Keratinocyte (primary cell): ENCODE measurements around the gene TCERG1L. TPM values are rescaled to one million over a fixed set of nuclear protein-coding genes. Genes with fewer than 3 reads are reported as not detected.

Experiments used
- DNase-seq: peaks from one replicate; pipeline ENCODE4 v3.0.0-alpha.2; 2011; ENCODE audit warnings: low read depth, missing footprints, low spot score
- FAIRE-seq: peaks from 2 replicates; lab custom pipeline; 2011; peaks lifted over from hg19 to GRCh38; lab: Jason Lieb, UNC
- H2AFZ ChIP-seq: 2 replicates; pipeline ENCODE4 v1.6.0; 2012; ENCODE audit warnings: low read length, control low read depth, inconsistent platforms; ENCODE audit not compliant: control insufficient read depth
- H3K27ac ChIP-seq: 2 replicates; pipeline ENCODE4 v1.5.1; 2011; ENCODE audit warnings: low read length; ENCODE audit not compliant: control insufficient read depth, insufficient read depth
- H3K27me3 ChIP-seq: 3 replicates; pipeline ENCODE4 v1.6.0; 2011; ENCODE audit warnings: low read length; ENCODE audit not compliant: control insufficient read depth, insufficient read depth; ENCODE audit errors: extremely low read depth
- H3K36me3 ChIP-seq, 2 experiments: 2 replicates in 1 of 2; 3 replicates in 1 of 2; pipeline ENCODE4 v1.5.1; 2011; ENCODE audit warnings: low read length in 2 of 2, mild to moderate bottlenecking in 1 of 2; ENCODE audit not compliant: control insufficient read depth in 2 of 2, insufficient read depth in 2 of 2; ENCODE audit errors: extremely low read depth in 1 of 2
- H3K4me1 ChIP-seq: 3 replicates; pipeline ENCODE4 v1.5.1; 2011; ENCODE audit warnings: low read length; ENCODE audit not compliant: control insufficient read depth, insufficient read depth; ENCODE audit errors: extremely low read depth
- H3K4me2 ChIP-seq: 3 replicates; pipeline ENCODE4 v1.6.0; 2011; ENCODE audit warnings: low read depth, low read length; ENCODE audit not compliant: control insufficient read depth, insufficient read depth; ENCODE audit errors: extremely low read depth
- H3K4me3 ChIP-seq, 3 experiments: fragments of 200-600 bp in 1 of 3; sonication (generic) in 1 of 3; 2 replicates in 2 of 3; 3 replicates in 1 of 3; pipeline ENCODE4 v1.5.1; 2011 to 2016; ENCODE audit warnings: low read length in 3 of 3, mild to moderate bottlenecking in 3 of 3, control low read depth in 2 of 3, inconsistent platforms in 1 of 3, low read depth in 1 of 3, mixed read lengths in 1 of 3, mixed run types in 1 of 3, moderate library complexity in 1 of 3; ENCODE audit not compliant: control insufficient read depth in 2 of 3, insufficient read depth in 2 of 3; ENCODE audit errors: extremely low read depth in 1 of 3
- H3K79me2 ChIP-seq: 2 replicates; pipeline ENCODE4 v1.6.0; 2012; ENCODE audit warnings: low read length; ENCODE audit not compliant: control insufficient read depth, insufficient read depth
- H3K9ac ChIP-seq: 3 replicates; pipeline ENCODE4 v1.6.0; 2011; ENCODE audit warnings: low read length; ENCODE audit not compliant: control insufficient read depth, insufficient read depth; ENCODE audit errors: extremely low read depth
- H3K9me1 ChIP-seq: 3 replicates; pipeline ENCODE4 v1.6.0; 2011; ENCODE audit warnings: low read length; ENCODE audit not compliant: control insufficient read depth, insufficient read depth; ENCODE audit errors: extremely low read depth
- H3K9me3 ChIP-seq: 2 replicates; pipeline ENCODE4 v1.5.1; 2012; ENCODE audit warnings: low read depth, low read length; ENCODE audit not compliant: control insufficient read depth
- H4K20me1 ChIP-seq: 3 replicates; pipeline ENCODE4 v1.6.0; 2011; ENCODE audit warnings: low read length; ENCODE audit not compliant: control insufficient read depth, insufficient read depth; ENCODE audit errors: extremely low read depth
- CTCF ChIP-seq, 3 experiments: IDR thresholded peaks in 1 of 3; conservative IDR thresholded peaks in 1 of 3; optimal IDR thresholded peaks in 1 of 3; 2 replicates in 2 of 3; 3 replicates in 1 of 3; pipeline versions ENCODE3 to v1.5.1; 2011; ENCODE audit warnings: low read length in 3 of 3, mild to moderate bottlenecking in 3 of 3, moderate library complexity in 2 of 3, control low read depth in 1 of 3, inconsistent platforms in 1 of 3; ENCODE audit not compliant: insufficient read depth in 2 of 3; ENCODE audit errors: extremely low read depth in 1 of 3
- EZH2 ChIP-seq: IDR thresholded peaks from one replicate; pipeline ENCODE4 v1.6.1; 2012; ENCODE audit warnings: inconsistent platforms, mild to moderate bottlenecking, low read length, moderate library complexity
- dilution Hi-C: fragments of 300-500 bp; cut with MboI; formaldehyde crosslinking; loops from one replicate; pipeline ENCODE4 v1.7.0; 2020; ENCODE audit warnings: low sequenced_read_pairs; ENCODE audit not compliant: extremely low pct_ligation_motif_present
- polyA plus RNA-seq, 5 experiments: library from polyadenylated mRNA; depleted of rRNA in 3 of 5; stranded (reverse) in 3 of 5; stranded (forward) in 1 of 5; unstranded in 1 of 5; fragments of >200 nt; gene quantifications; 1 replicate in 1 of 5; 2 replicates in 3 of 5; 3 replicates in 1 of 5; pipeline versions ENCODE4 v1.2.1 to v1.2.3, GENCODE V29; 2011 to 2012; ENCODE audit warnings: missing spikeins in 2 of 5, low read depth in 1 of 5, low replicate concordance in 1 of 5

TCERG1L gene
- polyA plus RNA-seq, 1 donor (not counting 4 experiments of a cell fraction or from before 2014, with no cell fraction given): not detected

DNA sequence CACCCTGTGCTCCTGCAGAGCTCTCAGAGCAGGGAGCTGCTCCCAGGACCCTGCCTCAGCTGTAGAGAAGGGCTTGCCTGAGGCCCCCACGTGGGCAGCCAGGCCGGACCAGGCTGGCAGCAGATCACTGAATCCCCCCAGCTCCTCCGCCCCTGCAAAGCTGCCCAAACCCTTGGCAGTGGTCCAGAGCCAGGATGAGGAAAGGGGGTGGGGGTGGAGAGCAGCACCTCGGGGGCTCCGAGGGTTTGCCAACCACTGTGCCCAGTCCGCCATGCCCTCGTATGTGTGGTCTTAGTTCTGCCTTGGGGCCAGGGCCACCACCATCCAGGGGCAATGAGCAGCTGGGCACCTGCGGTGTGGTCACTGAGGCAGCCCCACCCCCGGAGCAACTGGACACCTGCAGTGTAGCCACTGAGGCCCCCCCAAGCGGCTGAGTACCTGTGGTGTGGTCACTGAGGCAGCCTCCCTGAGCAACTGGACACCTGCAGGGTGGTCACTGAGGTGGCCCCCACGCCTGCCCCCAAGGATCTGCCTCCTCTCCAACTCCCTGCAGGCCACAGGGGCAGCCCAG is 90.8 kb downstream of the TCERG1L start:
- Histone ChIP-seq H3K4me2 (no peak overlapping the region), H3K4me1 (no peaks in the 10 kb centered on the region), H3K79me2 (no peaks in the 10 kb centered on the region), H3K36me3 (no peaks in the 10 kb centered on the region), H3K27me3 (no peaks in the 10 kb centered on the region), H4K20me1 (no peaks in the 10 kb centered on the region), H3K4me3 (no peak overlapping the region), H3K9me3 (peaks cover 19% of the 10 kb centered on the region), H3K9ac (no peak overlapping the region), H3K9me1 (no peaks in the 10 kb centered on the region), H2AFZ (no peak overlapping the region), H3K27ac (no peak overlapping the region)
- TF ChIP-seq CTCF (optimal IDR thresholded peaks at IDR 0.05 in 1 of 3, IDR thresholded peaks at IDR 0.05 in 1 of 3, conservative IDR thresholded peaks at IDR 0.05 in 1 of 3; ENCODE audit: extremely low read depth in 1 of 3, insufficient read depth in 2 of 3, low read length in 3 of 3): no peak
- TF ChIP-seq EZH2: no peak
- FAIRE-seq (no peak), DNase-seq (no peak)
- dilution Hi-C loops: no loop called here

DNA sequence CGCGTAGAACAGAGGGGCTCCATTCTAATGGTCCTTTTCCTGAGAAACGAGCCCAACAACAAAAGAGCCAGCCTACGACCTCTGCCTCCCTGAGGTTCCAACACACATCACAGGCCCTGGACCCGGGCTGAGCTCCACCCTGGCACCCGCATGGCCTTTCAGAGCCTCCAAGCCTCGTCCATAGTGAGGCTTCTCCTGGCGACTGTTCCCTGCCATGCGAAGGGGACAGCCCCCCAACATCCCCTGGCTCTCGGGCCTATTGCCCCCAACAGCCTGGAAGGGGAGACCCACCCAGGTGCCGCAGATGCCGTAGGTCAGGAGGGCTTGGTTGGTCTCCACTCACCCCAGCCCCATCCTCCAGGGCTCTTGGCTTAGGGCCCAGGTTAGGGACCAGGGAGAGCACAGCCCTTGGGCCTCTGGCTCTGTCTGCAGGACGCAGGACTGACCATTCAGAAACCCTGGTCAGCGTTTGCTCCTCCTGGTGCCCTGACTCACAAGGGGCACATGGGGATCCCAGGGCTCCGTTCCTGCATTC is 91.5 kb downstream of the TCERG1L start:
- FAIRE-seq (no peak), DNase-seq (no peak)
- no peaks in the 10 kb centered on the region for H3K36me3 ChIP-seq
- H2AFZ ChIP-seq: no peak overlapping the region
- H3K27me3 ChIP-seq: no peaks in the 10 kb centered on the region
- dilution Hi-C loops: no loop called here
- TF ChIP-seq CTCF (optimal IDR thresholded peaks at IDR 0.05 in 1 of 3, IDR thresholded peaks at IDR 0.05 in 1 of 3, conservative IDR thresholded peaks at IDR 0.05 in 1 of 3; ENCODE audit: extremely low read depth in 1 of 3, insufficient read depth in 2 of 3, low read length in 3 of 3): no peak
- TF ChIP-seq EZH2: no peak
- H3K79me2 ChIP-seq: no peaks in the 10 kb centered on the region
- no peak overlapping the region for H3K27ac ChIP-seq
- peaks cover 19% of the 10 kb centered on the region for H3K9me3 ChIP-seq
- H4K20me1 ChIP-seq: no peaks in the 10 kb centered on the region
- H3K9ac ChIP-seq: no peak overlapping the region
- H3K4me3 ChIP-seq: no peak overlapping the region
- H3K4me2 ChIP-seq: no peak overlapping the region
- H3K9me1 ChIP-seq: no peaks in the 10 kb centered on the region
- no peaks in the 10 kb centered on the region for H3K4me1 ChIP-seq
